NT2/D1 (cell line): ENCODE data around the gene CPEB3.

Experiments used
- SUZ12 ChIP-seq: IDR thresholded peaks from 2 replicates; pipeline ENCODE4 v1.6.1; 2011; ENCODE audit not compliant: insufficient read length, insufficient read depth; ENCODE audit errors: extremely low read depth
- YY1 ChIP-seq: IDR thresholded peaks from 2 replicates; pipeline ENCODE4 v1.6.1; 2011; ENCODE audit not compliant: insufficient read length, insufficient read depth
- ZNF274 ChIP-seq: IDR thresholded peaks from 2 replicates; pipeline ENCODE4 v1.6.1; 2011; ENCODE audit warnings: mild to moderate bottlenecking, low read depth, low read length

DNA sequence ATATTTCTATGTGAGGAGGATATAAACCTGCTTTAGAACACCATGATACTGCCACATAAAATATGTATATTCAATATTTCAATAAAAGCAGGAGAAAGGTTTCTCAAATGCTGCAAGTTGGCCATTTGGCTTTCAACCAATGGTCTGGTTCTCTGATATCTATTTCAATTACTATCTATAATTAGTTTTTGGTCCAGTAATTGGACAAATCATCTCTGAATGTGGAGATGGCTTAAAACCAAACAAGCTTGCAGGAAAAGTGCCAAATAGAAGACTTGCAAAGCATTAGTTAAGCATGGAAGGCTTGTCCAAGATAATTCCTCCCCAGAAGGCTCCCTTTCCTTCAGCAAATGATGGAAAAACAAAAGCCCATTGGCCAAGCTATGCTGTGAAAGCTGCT lies 140.1 kb downstream of the CPEB3 start:
- no peak for TF ChIP-seq SUZ12
- no peak for TF ChIP-seq YY1
- no peak for TF ChIP-seq ZNF274
